Measurements from ENCODE around the gene SLC15A1.

DNA sequence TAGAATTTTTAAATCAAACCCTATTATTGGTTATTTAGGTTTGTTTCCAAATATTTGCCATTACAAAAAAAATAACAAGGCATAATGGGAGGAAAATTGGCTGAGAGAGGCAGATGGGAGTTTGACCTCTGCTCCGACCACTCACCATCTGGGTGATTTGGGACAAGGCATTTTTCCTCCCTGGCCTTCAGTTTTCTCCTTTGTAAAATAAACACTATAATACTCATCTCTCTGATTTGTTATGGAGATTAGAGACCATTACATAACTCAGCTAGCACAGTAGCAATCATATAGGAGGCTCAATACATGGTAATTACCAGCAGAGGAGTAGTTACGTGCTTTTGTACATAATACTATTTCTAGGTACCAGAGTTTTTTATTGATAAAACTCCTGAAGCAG lies 105.4 kb downstream of the SLC15A1 start:
- TF ChIP-seq, protein P1, sequence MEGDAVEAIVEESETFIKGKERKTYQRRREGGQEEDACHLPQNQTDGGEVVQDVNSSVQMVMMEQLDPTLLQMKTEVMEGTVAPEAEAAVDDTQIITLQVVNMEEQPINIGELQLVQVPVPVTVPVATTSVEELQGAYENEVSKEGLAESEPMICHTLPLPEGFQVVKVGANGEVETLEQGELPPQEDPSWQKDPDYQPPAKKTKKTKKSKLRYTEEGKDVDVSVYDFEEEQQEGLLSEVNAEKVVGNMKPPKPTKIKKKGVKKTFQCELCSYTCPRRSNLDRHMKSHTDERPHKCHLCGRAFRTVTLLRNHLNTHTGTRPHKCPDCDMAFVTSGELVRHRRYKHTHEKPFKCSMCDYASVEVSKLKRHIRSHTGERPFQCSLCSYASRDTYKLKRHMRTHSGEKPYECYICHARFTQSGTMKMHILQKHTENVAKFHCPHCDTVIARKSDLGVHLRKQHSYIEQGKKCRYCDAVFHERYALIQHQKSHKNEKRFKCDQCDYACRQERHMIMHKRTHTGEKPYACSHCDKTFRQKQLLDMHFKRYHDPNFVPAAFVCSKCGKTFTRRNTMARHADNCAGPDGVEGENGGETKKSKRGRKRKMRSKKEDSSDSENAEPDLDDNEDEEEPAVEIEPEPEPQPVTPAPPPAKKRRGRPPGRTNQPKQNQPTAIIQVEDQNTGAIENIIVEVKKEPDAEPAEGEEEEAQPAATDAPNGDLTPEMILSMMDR (conservative IDR thresholded peaks at IDR 0.05 in 1 of 2, IDR thresholded peaks at IDR 0.05 in 1 of 2; ENCODE audit: extremely low read depth in 1 of 2, insufficient read depth in 1 of 2, low read depth in 1 of 2, low read length in 2 of 2), result no peak
- no peak for TF ChIP-seq EZH2 (IDR thresholded peaks at IDR 0.05; ENCODE audit: borderline replicate concordance, low read length)

All from mammary epithelial cell (primary cell).